ENCODE measurements around the gene RIC1.

DNA sequence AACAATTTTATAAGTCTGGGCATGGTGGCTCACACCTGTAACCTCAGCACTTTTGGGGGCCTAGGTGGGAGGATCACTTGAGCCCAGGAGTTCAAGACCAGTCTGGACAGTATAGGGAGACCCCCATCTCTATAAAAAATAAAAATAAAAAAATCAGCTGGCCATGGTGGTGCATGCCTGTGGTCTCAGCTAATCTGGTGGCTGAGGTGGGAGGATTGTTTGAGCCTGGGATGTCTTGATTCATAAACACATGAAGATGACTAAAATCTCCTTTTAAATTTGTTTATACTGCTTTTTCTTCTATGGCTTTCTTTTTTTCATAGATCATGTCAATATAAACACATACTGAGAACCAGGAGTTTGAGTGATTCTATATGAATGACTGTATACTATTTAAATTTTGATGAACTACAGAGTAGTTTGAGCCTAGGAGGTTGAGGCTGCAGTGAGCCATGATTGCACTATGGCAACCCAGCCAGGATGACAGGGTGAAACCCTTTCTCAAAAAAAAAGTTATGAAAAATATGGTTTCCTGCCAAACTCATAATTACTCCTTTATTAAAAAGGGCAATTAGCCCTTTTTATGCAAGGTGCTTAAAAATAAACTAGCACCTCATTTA, 14.2 kb downstream of the RIC1 start:
- TF ChIP-seq, protein P1, sequence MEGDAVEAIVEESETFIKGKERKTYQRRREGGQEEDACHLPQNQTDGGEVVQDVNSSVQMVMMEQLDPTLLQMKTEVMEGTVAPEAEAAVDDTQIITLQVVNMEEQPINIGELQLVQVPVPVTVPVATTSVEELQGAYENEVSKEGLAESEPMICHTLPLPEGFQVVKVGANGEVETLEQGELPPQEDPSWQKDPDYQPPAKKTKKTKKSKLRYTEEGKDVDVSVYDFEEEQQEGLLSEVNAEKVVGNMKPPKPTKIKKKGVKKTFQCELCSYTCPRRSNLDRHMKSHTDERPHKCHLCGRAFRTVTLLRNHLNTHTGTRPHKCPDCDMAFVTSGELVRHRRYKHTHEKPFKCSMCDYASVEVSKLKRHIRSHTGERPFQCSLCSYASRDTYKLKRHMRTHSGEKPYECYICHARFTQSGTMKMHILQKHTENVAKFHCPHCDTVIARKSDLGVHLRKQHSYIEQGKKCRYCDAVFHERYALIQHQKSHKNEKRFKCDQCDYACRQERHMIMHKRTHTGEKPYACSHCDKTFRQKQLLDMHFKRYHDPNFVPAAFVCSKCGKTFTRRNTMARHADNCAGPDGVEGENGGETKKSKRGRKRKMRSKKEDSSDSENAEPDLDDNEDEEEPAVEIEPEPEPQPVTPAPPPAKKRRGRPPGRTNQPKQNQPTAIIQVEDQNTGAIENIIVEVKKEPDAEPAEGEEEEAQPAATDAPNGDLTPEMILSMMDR (conservative IDR thresholded peaks at IDR 0.05): no peak
- TF ChIP-seq EZH2 (IDR thresholded peaks at IDR 0.05; ENCODE audit: low read depth): no peak
